Measurements from ENCODE around the gene PIK3R5. TPM values are rescaled to one million over a fixed set of nuclear protein-coding genes. Genes with fewer than 3 reads are reported as not detected.

Gene PIK3R5
- polyA plus RNA-seq, 1 donor (not counting 4 experiments of a cell fraction or from before 2014, with no cell fraction given): not detected

GRCh38 chr17:8893059-8893458 lies 72.4 kb downstream of the PIK3R5 start:
- no peak overlapping the region for H3K9ac ChIP-seq (ENCODE audit: control insufficient read depth, extremely low read depth, insufficient read depth, low read length)
- no peaks in the 10 kb centered on the region for H3K36me3 ChIP-seq (ENCODE audit: control insufficient read depth in 2 of 2, extremely low read depth in 1 of 2, insufficient read depth in 2 of 2, low read length in 2 of 2)
- peaks cover 7% of the 10 kb centered on the region for H3K27me3 ChIP-seq (ENCODE audit: control insufficient read depth, extremely low read depth, insufficient read depth, low read length)
- DNase-seq (ENCODE audit: low read depth, low spot score) (no peak), FAIRE-seq (no peak)
- H4K20me1 ChIP-seq (ENCODE audit: control insufficient read depth, extremely low read depth, insufficient read depth, low read length): no peaks in the 10 kb centered on the region
- H3K4me3 ChIP-seq (ENCODE audit: control insufficient read depth in 2 of 3, extremely low read depth in 1 of 3, insufficient read depth in 2 of 3, low read depth in 1 of 3, low read length in 3 of 3): no peak overlapping the region
- no peaks in the 10 kb centered on the region for H3K4me1 ChIP-seq (ENCODE audit: control insufficient read depth, extremely low read depth, insufficient read depth, low read length)
- H3K9me1 ChIP-seq (ENCODE audit: control insufficient read depth, extremely low read depth, insufficient read depth, low read length): no peaks in the 10 kb centered on the region
- H3K79me2 ChIP-seq (ENCODE audit: control insufficient read depth, insufficient read depth, low read length): no peaks in the 10 kb centered on the region
- dilution Hi-C loops (cut with MboI; ENCODE audit: extremely low pct_ligation_motif_present, low sequenced_read_pairs): no loop called here
- TF ChIP-seq EZH2 (IDR thresholded peaks at IDR 0.05; ENCODE audit: low read length) (no peak), CTCF (optimal IDR thresholded peaks at IDR 0.05 in 1 of 3, IDR thresholded peaks at IDR 0.05 in 1 of 3, conservative IDR thresholded peaks at IDR 0.05 in 1 of 3; ENCODE audit: extremely low read depth in 1 of 3, insufficient read depth in 2 of 3, low read length in 3 of 3) (no peak)
- no peak overlapping the region for H3K27ac ChIP-seq (ENCODE audit: control insufficient read depth, insufficient read depth, low read length)
- H3K9me3 ChIP-seq (ENCODE audit: control insufficient read depth, low read depth, low read length): no peaks in the 10 kb centered on the region
- no peak overlapping the region for H3K4me2 ChIP-seq (ENCODE audit: control insufficient read depth, extremely low read depth, insufficient read depth, low read depth, low read length)
- no peak overlapping the region for H2AFZ ChIP-seq (ENCODE audit: control insufficient read depth, low read length)

- H3K9me1 ChIP-seq (ENCODE audit: control insufficient read depth, extremely low read depth, insufficient read depth, low read length): no peaks in the 10 kb centered on the region
- FAIRE-seq: no peak
- no peak overlapping the region for H3K27ac ChIP-seq (ENCODE audit: control insufficient read depth, insufficient read depth, low read length)
Measured at GRCh38 chr17:8892338-8892690, 73.2 kb downstream of the PIK3R5 start.

More at GRCh38 chr17:8892338-8892690, 73.2 kb downstream of the PIK3R5 start:
- Histone ChIP-seq H3K4me2 (ENCODE audit: control insufficient read depth, extremely low read depth, insufficient read depth, low read depth, low read length) (no peak overlapping the region), H3K4me3 (ENCODE audit: control insufficient read depth in 2 of 3, extremely low read depth in 1 of 3, insufficient read depth in 2 of 3, low read depth in 1 of 3, low read length in 3 of 3) (no peak overlapping the region), H2AFZ (ENCODE audit: control insufficient read depth, low read length) (no peak overlapping the region), H3K9me3 (ENCODE audit: control insufficient read depth, low read depth, low read length) (no peaks in the 10 kb centered on the region), H3K36me3 (ENCODE audit: control insufficient read depth in 2 of 2, extremely low read depth in 1 of 2, insufficient read depth in 2 of 2, low read length in 2 of 2) (no peaks in the 10 kb centered on the region), H3K27me3 (ENCODE audit: control insufficient read depth, extremely low read depth, insufficient read depth, low read length) (peaks cover 7% of the 10 kb centered on the region), H3K79me2 (ENCODE audit: control insufficient read depth, insufficient read depth, low read length) (no peaks in the 10 kb centered on the region), H3K4me1 (ENCODE audit: control insufficient read depth, extremely low read depth, insufficient read depth, low read length) (no peaks in the 10 kb centered on the region), H3K9ac (ENCODE audit: control insufficient read depth, extremely low read depth, insufficient read depth, low read length) (no peak overlapping the region), H4K20me1 (ENCODE audit: control insufficient read depth, extremely low read depth, insufficient read depth, low read length) (no peaks in the 10 kb centered on the region)
- TF ChIP-seq EZH2 (IDR thresholded peaks at IDR 0.05; ENCODE audit: low read length) (no peak), CTCF (optimal IDR thresholded peaks at IDR 0.05 in 1 of 3, IDR thresholded peaks at IDR 0.05 in 1 of 3, conservative IDR thresholded peaks at IDR 0.05 in 1 of 3; ENCODE audit: extremely low read depth in 1 of 3, insufficient read depth in 2 of 3, low read length in 3 of 3) (no peak)
- no peak for DNase-seq (ENCODE audit: low read depth, low spot score)
- dilution Hi-C loops (cut with MboI; ENCODE audit: extremely low pct_ligation_motif_present, low sequenced_read_pairs): no loop called here
